HEK293 (cell line): ENCODE results near the gene INF2.

Source experiments
- CTCF ChIA-PET: fragments of 350-600 bp; formaldehyde crosslinking; extraction: SDS; loops from one replicate; lab custom pipeline; 2021; ENCODE audit warnings: antibody characterized with exemption; lab: Yijun Ruan, JAX
- POLR2A ChIA-PET: fragments of 300-600 bp; formaldehyde crosslinking; extraction: SDS; loops from one replicate; lab custom pipeline; 2020; ENCODE audit warnings: antibody characterized with exemption, inconsistent platforms; lab: Yijun Ruan, JAX
- H3K27ac ChIP-seq: fragments of 200-500 bp; sonication (Bioruptor generic); 2 replicates; pipeline ENCODE4 v1.5.1; 2014; ENCODE audit warnings: low read depth, low read length, control low read depth, inconsistent platforms; ENCODE audit errors: extremely low read depth
- H3K36me3 ChIP-seq, 2 experiments: fragments of 200-500 bp in 1 of 2; sonication (Bioruptor generic) in 1 of 2; 1 replicate in 1 of 2; 2 replicates in 1 of 2; pipeline ENCODE4 v1.5.1; 2014 to 2017; ENCODE audit warnings: inconsistent platforms in 2 of 2, low read length in 2 of 2; ENCODE audit not compliant: control insufficient read depth in 2 of 2, insufficient read depth in 1 of 2
- H3K4me1 ChIP-seq: fragments of 200-500 bp; sonication (Bioruptor generic); 2 replicates; pipeline ENCODE4 v1.5.1; 2014; ENCODE audit warnings: mild to moderate bottlenecking, low read length, inconsistent platforms; ENCODE audit not compliant: control insufficient read depth, insufficient read depth
- H3K4me3 ChIP-seq: 2 replicates; pipeline ENCODE4 v1.5.1; 2011; ENCODE audit warnings: low read depth, mild to moderate bottlenecking, control low read depth, low read length, moderate library complexity
- H3K9me3 ChIP-seq: fragments of 200-500 bp; sonication (Bioruptor generic); 2 replicates; pipeline ENCODE4 v1.5.1; 2014; ENCODE audit warnings: low read depth, low read length, inconsistent platforms; ENCODE audit not compliant: control insufficient read depth, insufficient read depth
- GLI4 ChIP-seq: fragments of 450-650 bp; formaldehyde crosslinking; IDR thresholded peaks from 2 replicates; pipeline ENCODE4 v1.5.1; 2016; ENCODE audit warnings: missing biosample characterization, missing genetic modification characterization
- GLIS1 ChIP-seq: fragments of 450-650 bp; formaldehyde crosslinking; IDR thresholded peaks from 2 replicates; pipeline ENCODE4 v1.5.1; 2016; ENCODE audit warnings: missing biosample characterization, missing genetic modification characterization
- KLF10 ChIP-seq: fragments of 450-650 bp; IDR thresholded peaks from 2 replicates; pipeline ENCODE4 v1.5.1; 2018; ENCODE audit warnings: missing biosample characterization, mild to moderate bottlenecking, missing genetic modification characterization
- KLF9 ChIP-seq: fragments of 450-650 bp; formaldehyde crosslinking; IDR thresholded peaks from 2 replicates; pipeline ENCODE4 v1.5.1; 2016; ENCODE audit warnings: missing biosample characterization, missing genetic modification characterization, low read depth
- SCRT1 ChIP-seq: fragments of 450-650 bp; formaldehyde crosslinking; IDR thresholded peaks from 2 replicates; pipeline ENCODE4 v1.5.1; 2016; ENCODE audit warnings: missing biosample characterization, missing genetic modification characterization, borderline replicate concordance
- SETDB1 ChIP-seq: IDR thresholded peaks from one replicate; pipeline ENCODE4 v1.6.1; 2017; ENCODE audit warnings: mild to moderate bottlenecking, low read length, moderate library complexity, mixed read lengths; ENCODE audit not compliant: insufficient read length
- YY1 ChIP-seq: fragments of 450-650 bp; formaldehyde crosslinking; IDR thresholded peaks from 2 replicates; pipeline ENCODE4 v1.5.1; 2018; ENCODE audit warnings: missing biosample characterization, missing genetic modification characterization
- ZFHX2 ChIP-seq: fragments of 450-650 bp; formaldehyde crosslinking; conservative IDR thresholded peaks from 2 replicates; pipeline ENCODE4 v1.5.1; 2016; ENCODE audit warnings: missing biosample characterization, missing genetic modification characterization
- ZNF155 ChIP-seq: fragments of 450-650 bp; formaldehyde crosslinking; IDR thresholded peaks from 2 replicates; pipeline ENCODE4 v1.5.1; 2016; ENCODE audit warnings: missing biosample characterization, missing genetic modification characterization
- ZNF157 ChIP-seq: fragments of 450-650 bp; formaldehyde crosslinking; IDR thresholded peaks from 2 replicates; pipeline ENCODE4 v1.5.1; 2016; ENCODE audit warnings: missing biosample characterization, missing genetic modification characterization
- ZNF174 ChIP-seq: fragments of 450-650 bp; formaldehyde crosslinking; IDR thresholded peaks from 2 replicates; pipeline ENCODE4 v1.5.0; 2017; ENCODE audit warnings: missing biosample characterization, mild to moderate bottlenecking, missing genetic modification characterization
- ZNF248 ChIP-seq: fragments of 450-650 bp; formaldehyde crosslinking; IDR thresholded peaks from 2 replicates; pipeline ENCODE4 v1.5.1; 2017; ENCODE audit warnings: missing biosample characterization, missing genetic modification characterization
- ZNF311 ChIP-seq: fragments of 450-650 bp; formaldehyde crosslinking; IDR thresholded peaks from 2 replicates; pipeline ENCODE4 v1.5.1; 2017; ENCODE audit warnings: missing biosample characterization, missing genetic modification characterization, borderline replicate concordance
- ZNF335 ChIP-seq: fragments of 450-650 bp; formaldehyde crosslinking; conservative IDR thresholded peaks from 2 replicates; pipeline ENCODE4 v1.5.1; 2016; ENCODE audit warnings: missing biosample characterization, missing genetic modification characterization
- ZNF350 ChIP-seq: fragments of 450-650 bp; formaldehyde crosslinking; IDR thresholded peaks from 2 replicates; pipeline ENCODE4 v1.5.0; 2017; ENCODE audit warnings: missing biosample characterization, mild to moderate bottlenecking, missing genetic modification characterization
- ZNF473 ChIP-seq: fragments of 450-650 bp; formaldehyde crosslinking; IDR thresholded peaks from 2 replicates; pipeline ENCODE4 v1.5.1; 2017; ENCODE audit warnings: missing biosample characterization, missing genetic modification characterization
- ZNF521 ChIP-seq: fragments of 450-650 bp; formaldehyde crosslinking; IDR thresholded peaks from 2 replicates; pipeline ENCODE4 v1.5.1; 2017; ENCODE audit warnings: missing biosample characterization, mild to moderate bottlenecking, missing genetic modification characterization
- ZNF548 ChIP-seq: fragments of 450-650 bp; formaldehyde crosslinking; IDR thresholded peaks from 2 replicates; pipeline ENCODE4 v1.5.1; 2016; ENCODE audit warnings: missing biosample characterization, missing genetic modification characterization
- ZNF654 ChIP-seq: fragments of 450-650 bp; formaldehyde crosslinking; IDR thresholded peaks from 2 replicates; pipeline ENCODE4 v1.5.1; 2016; ENCODE audit warnings: low read depth, missing biosample characterization, missing genetic modification characterization
- ZNF677 ChIP-seq: fragments of 450-650 bp; IDR thresholded peaks from 2 replicates; pipeline ENCODE4 v1.5.0; 2018; ENCODE audit warnings: missing biosample characterization, mild to moderate bottlenecking, missing genetic modification characterization, moderate library complexity
- TF ChIP-seq, protein P1 (sequence below): fragments of 450-650 bp; formaldehyde crosslinking; IDR thresholded peaks from 2 replicates; pipeline ENCODE4 v1.5.1; 2016; ENCODE audit warnings: missing biosample characterization, missing genetic modification characterization
- TF ChIP-seq, protein P2 (sequence below): fragments of 450-650 bp; formaldehyde crosslinking; IDR thresholded peaks from 2 replicates; pipeline ENCODE4 v1.5.1; 2016; ENCODE audit warnings: missing biosample characterization, missing genetic modification characterization
- TF ChIP-seq, protein P3 (sequence below): fragments of 450-650 bp; formaldehyde crosslinking; IDR thresholded peaks from 2 replicates; pipeline ENCODE4 v1.5.1; 2017; ENCODE audit warnings: missing biosample characterization, missing genetic modification characterization
- TF ChIP-seq, protein P4 (sequence below): IDR thresholded peaks from 2 replicates; pipeline ENCODE4 v1.6.1; 2011; ENCODE audit warnings: mild to moderate bottlenecking, low read depth, low read length, borderline replicate concordance
- TF ChIP-seq, protein P5 (sequence below): fragments of 450-650 bp; formaldehyde crosslinking; IDR thresholded peaks from 2 replicates; pipeline ENCODE4 v1.5.1; 2017; ENCODE audit warnings: missing biosample characterization, missing genetic modification characterization

Gene INF2

DNA sequence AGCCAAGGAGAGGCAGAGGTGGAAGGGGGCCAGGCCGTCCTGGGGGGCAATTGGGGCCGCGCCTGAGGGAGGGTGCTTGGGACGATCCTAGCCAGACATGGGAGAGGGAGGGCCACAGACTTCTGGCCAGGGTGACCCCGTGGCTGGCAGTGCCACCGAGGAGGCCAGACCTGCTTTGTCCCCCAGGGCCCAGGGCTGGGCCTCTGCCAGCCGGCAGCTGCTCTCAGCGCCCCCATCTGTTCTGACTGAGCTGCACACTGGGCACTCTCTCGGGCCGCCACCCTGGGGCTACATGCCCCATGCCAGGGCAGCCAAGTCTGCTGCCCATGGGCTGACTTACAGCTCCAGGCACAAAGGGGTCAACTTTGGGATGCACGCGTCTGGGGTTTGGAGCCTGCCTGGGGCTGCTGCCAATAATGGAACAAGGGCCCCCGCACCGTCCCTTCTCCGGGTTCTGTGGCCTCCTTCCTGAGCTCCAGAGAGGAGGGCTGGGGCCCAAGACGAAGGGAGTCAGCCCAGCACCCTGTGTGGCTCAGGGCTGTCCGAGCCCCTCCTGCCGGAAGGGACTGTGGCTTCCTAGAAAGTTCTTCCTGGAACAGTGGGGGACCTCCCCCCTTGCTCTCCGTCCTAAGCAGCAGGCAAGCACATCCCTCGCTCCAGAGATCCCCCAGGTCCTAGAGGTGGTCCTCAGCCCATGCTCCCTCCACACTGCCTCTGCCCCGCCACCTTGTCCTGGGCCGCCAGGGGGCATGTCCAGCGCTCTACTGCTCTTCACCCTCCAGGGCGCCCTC, 35.8 kb downstream of the INF2 start (continued):
- TF ChIP-seq, protein P1, sequence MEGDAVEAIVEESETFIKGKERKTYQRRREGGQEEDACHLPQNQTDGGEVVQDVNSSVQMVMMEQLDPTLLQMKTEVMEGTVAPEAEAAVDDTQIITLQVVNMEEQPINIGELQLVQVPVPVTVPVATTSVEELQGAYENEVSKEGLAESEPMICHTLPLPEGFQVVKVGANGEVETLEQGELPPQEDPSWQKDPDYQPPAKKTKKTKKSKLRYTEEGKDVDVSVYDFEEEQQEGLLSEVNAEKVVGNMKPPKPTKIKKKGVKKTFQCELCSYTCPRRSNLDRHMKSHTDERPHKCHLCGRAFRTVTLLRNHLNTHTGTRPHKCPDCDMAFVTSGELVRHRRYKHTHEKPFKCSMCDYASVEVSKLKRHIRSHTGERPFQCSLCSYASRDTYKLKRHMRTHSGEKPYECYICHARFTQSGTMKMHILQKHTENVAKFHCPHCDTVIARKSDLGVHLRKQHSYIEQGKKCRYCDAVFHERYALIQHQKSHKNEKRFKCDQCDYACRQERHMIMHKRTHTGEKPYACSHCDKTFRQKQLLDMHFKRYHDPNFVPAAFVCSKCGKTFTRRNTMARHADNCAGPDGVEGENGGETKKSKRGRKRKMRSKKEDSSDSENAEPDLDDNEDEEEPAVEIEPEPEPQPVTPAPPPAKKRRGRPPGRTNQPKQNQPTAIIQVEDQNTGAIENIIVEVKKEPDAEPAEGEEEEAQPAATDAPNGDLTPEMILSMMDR (tag by site-specific recombination) = peak; percentile 34; the same call in 1 of the 2 replicates
- no peak for TF ChIP-seq YY1 (tag by site-specific recombination)
- no peak for TF ChIP-seq ZNF654
- no peak for TF ChIP-seq KLF10 (tag by site-specific recombination)
- TF ChIP-seq GLI4 (tag by site-specific recombination) = no peak
- no peak for TF ChIP-seq SCRT1 (tag by site-specific recombination)
- TF ChIP-seq ZNF174 (tag by site-specific recombination) = no peak
- TF ChIP-seq KLF9 (tag by site-specific recombination) = no peak
- TF ChIP-seq ZNF157 (tag by site-specific recombination) = no peak
- TF ChIP-seq ZNF155 (tag by site-specific recombination) = no peak
- TF ChIP-seq ZNF677 (tag by site-specific recombination) = no peak
- TF ChIP-seq, protein P2, sequence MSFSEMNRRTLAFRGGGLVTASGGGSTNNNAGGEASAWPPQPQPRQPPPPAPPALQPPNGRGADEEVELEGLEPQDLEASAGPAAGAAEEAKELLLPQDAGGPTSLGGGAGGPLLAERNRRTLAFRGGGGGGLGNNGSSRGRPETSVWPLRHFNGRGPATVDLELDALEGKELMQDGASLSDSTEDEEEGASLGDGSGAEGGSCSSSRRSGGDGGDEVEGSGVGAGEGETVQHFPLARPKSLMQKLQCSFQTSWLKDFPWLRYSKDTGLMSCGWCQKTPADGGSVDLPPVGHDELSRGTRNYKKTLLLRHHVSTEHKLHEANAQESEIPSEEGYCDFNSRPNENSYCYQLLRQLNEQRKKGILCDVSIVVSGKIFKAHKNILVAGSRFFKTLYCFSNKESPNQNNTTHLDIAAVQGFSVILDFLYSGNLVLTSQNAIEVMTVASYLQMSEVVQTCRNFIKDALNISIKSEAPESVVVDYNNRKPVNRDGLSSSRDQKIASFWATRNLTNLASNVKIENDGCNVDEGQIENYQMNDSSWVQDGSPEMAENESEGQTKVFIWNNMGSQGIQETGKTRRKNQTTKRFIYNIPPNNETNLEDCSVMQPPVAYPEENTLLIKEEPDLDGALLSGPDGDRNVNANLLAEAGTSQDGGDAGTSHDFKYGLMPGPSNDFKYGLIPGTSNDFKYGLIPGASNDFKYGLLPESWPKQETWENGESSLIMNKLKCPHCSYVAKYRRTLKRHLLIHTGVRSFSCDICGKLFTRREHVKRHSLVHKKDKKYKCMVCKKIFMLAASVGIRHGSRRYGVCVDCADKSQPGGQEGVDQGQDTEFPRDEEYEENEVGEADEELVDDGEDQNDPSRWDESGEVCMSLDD (tag by site-specific recombination) = 0 out of 2 replicates have a peak, but pooled peaks have one; percentile 7
- peak; percentile 88 for TF ChIP-seq GLIS1 (tag by site-specific recombination)

DNA sequence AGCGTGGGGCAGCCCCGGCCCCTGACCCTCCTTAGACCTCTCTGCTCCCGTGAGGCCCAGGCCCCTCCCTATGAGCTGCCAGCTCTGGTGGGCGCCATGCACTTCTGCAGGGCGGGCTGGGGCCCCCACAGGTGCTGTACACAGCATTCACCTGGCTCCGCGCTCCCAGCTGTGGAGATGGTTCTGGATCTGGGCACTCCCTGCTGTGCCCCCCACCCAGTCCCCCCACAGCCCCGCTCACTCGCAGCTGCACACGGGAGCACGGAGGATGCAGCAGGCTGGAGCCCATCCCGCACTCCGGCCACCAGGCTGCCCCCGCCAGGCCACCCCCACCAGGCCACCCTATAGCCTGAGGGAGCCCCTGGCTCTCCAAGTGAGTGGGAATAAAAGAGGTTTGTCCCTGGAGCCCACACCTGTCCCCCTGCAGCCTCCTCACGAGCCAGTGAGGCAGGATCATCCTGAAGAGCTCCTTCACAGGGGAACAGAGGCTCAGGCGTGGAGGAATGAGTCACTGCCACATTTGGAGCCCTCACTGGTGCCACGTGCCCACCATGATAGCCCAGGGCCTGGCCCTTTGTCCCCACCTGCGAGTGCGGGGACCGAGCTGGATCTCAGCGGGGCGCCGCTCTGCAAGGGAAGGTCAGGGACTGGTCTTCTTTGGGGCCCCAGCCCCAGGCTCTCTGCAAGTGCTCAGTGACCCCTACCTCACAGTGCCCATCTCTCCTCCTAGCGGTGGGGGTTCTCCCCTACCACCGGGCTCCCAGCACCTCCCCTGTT, 36.5 kb downstream of the INF2 start:
- Histone ChIP-seq H3K4me1 (no peaks in the 10 kb centered on the region; the same call in 1 of the 2 replicates), H3K4me3 (no peak overlapping the region), H3K27ac (no peak overlapping the region), H3K36me3 (no peaks in the 10 kb centered on the region), H3K9me3 (no peaks in the 10 kb centered on the region)
- POLR2A ChIA-PET = interaction anchor here (0.9 kb wide), 1 partner anchor 27 kb away, joined by 4 read pairs; the partner anchor contains the start of gene SIVA1
- CTCF ChIA-PET = interaction anchor here (1.1 to 2.0 kb wide), 2 partner anchors 10 to 27 kb away, joined by 3 to 4 read pairs; no protein-coding TSS in a partner anchor
- 0 out of 2 replicates have a peak, but pooled peaks have one; percentile 6 for TF ChIP-seq ZFHX2
- no peak for TF ChIP-seq ZNF335 (tag by site-specific recombination)
- TF ChIP-seq ZNF248 (tag by site-specific recombination) = no peak
- no peak for TF ChIP-seq ZNF311 (tag by site-specific recombination)
- no peak for TF ChIP-seq ZNF350 (tag by site-specific recombination)
- no peak for TF ChIP-seq SETDB1
- TF ChIP-seq ZNF473 (tag by site-specific recombination) = no peak
- TF ChIP-seq ZNF654 = no peak
- no peak for TF ChIP-seq ZNF548 (tag by site-specific recombination)
- TF ChIP-seq, protein P3, sequence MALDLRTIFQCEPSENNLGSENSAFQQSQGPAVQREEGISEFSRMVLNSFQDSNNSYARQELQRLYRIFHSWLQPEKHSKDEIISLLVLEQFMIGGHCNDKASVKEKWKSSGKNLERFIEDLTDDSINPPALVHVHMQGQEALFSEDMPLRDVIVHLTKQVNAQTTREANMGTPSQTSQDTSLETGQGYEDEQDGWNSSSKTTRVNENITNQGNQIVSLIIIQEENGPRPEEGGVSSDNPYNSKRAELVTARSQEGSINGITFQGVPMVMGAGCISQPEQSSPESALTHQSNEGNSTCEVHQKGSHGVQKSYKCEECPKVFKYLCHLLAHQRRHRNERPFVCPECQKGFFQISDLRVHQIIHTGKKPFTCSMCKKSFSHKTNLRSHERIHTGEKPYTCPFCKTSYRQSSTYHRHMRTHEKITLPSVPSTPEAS (tag by site-specific recombination) = no peak
- TF ChIP-seq, protein P4, sequence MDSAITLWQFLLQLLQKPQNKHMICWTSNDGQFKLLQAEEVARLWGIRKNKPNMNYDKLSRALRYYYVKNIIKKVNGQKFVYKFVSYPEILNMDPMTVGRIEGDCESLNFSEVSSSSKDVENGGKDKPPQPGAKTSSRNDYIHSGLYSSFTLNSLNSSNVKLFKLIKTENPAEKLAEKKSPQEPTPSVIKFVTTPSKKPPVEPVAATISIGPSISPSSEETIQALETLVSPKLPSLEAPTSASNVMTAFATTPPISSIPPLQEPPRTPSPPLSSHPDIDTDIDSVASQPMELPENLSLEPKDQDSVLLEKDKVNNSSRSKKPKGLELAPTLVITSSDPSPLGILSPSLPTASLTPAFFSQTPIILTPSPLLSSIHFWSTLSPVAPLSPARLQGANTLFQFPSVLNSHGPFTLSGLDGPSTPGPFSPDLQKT = no peak
- TF ChIP-seq, protein P5, sequence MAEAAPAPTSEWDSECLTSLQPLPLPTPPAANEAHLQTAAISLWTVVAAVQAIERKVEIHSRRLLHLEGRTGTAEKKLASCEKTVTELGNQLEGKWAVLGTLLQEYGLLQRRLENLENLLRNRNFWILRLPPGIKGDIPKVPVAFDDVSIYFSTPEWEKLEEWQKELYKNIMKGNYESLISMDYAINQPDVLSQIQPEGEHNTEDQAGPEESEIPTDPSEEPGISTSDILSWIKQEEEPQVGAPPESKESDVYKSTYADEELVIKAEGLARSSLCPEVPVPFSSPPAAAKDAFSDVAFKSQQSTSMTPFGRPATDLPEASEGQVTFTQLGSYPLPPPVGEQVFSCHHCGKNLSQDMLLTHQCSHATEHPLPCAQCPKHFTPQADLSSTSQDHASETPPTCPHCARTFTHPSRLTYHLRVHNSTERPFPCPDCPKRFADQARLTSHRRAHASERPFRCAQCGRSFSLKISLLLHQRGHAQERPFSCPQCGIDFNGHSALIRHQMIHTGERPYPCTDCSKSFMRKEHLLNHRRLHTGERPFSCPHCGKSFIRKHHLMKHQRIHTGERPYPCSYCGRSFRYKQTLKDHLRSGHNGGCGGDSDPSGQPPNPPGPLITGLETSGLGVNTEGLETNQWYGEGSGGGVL (tag by site-specific recombination) = no peak
- TF ChIP-seq ZNF521 = no peak
